Activated CD4-positive, alpha-beta memory T cell treated with anti-CD3 and anti-CD28 coated beads for 36 hours (primary cell): ENCODE results near the gene MTMR4. TPM values are rescaled to one million over a fixed set of nuclear protein-coding genes. Genes with fewer than 3 reads are reported as not detected.

ENCODE experiments used
- CTCF ChIA-PET: fragments of 350-600 bp; sonication (Branson Sonifier 250); formaldehyde crosslinking; loops from one replicate; lab custom pipeline; 2021; ENCODE audit warnings: antibody characterized with exemption, inconsistent platforms; lab: Charles Lee
- POLR2A ChIA-PET: fragments of 350-600 bp; sonication (Branson Sonifier 250); formaldehyde crosslinking; loops from one replicate; lab custom pipeline; 2021; ENCODE audit warnings: antibody characterized with exemption; lab: Charles Lee
- DNase-seq: peaks from one replicate; pipeline ENCODE4 v3.0.0-alpha.2; 2020
- H3K27ac Mint-ChIP-seq: one replicate; pipeline ENCODE4 v1.8.0; 2021; ENCODE audit warnings: mixed read lengths
- H3K27me3 Mint-ChIP-seq: one replicate; pipeline ENCODE4 v1.8.0; 2021; ENCODE audit warnings: mixed read lengths
- H3K36me3 Mint-ChIP-seq: one replicate; pipeline ENCODE4 v1.8.0; 2021; ENCODE audit warnings: mixed read lengths
- H3K4me1 Mint-ChIP-seq: one replicate; pipeline ENCODE4 v1.8.0; 2021; ENCODE audit warnings: low read depth, mixed read lengths
- H3K4me3 Mint-ChIP-seq: one replicate; pipeline ENCODE4 v1.8.0; 2021; ENCODE audit warnings: mild to moderate bottlenecking, mixed read lengths
- H3K9me3 Mint-ChIP-seq: one replicate; pipeline ENCODE4 v1.8.0; 2021; ENCODE audit warnings: mixed read lengths
- intact Hi-C: fragments of 100-400 bp; cut with micrococcal nuclease; formaldehyde crosslinking; loops from one replicate; pipeline ENCODE4 v1.15.1; 2023
- total RNA-seq, 2 experiments: library from RNA; stranded (reverse); gene quantifications; one replicate each; pipeline ENCODE4 v1.2.3, GENCODE V29; 2021

Gene MTMR4
- total RNA-seq, 2 experiments from 2014 or later = 61.6 to 66.5 TPM

DNA sequence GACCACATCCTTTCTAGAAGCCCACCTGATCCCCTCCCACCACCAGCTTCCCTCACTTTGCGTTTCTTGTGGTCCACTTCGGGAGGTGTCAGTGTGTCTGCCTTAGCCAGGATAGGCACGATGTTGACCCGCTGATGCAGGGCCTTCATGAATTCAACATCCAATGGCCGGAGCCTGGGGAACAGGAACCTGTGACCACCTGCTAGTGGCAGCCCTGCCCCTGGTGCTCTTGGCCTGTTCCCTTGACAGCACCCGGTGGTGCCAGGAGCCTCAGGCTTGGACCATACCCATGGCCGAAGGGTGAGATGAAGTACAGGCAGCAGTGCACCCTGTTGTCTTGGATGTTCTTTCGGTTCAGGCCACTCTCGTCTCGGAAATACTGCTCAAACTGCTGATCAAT lies 7.2 kb upstream of the MTMR4 start:
- ChIA-PET POLR2A (no interaction called here), CTCF (no interaction called here)
- H3K27ac Mint-ChIP-seq = no peak overlapping the region
- intact Hi-C loops = no loop called here
- H3K27me3 Mint-ChIP-seq = no peaks in the 10 kb centered on the region
- no peaks in the 10 kb centered on the region for H3K9me3 Mint-ChIP-seq
- peaks cover 8% of the 10 kb centered on the region for H3K4me1 Mint-ChIP-seq
- peaks cover 3% of the 10 kb centered on the region for H3K36me3 Mint-ChIP-seq
- H3K4me3 Mint-ChIP-seq = no peak overlapping the region
- no peak for DNase-seq

DNA sequence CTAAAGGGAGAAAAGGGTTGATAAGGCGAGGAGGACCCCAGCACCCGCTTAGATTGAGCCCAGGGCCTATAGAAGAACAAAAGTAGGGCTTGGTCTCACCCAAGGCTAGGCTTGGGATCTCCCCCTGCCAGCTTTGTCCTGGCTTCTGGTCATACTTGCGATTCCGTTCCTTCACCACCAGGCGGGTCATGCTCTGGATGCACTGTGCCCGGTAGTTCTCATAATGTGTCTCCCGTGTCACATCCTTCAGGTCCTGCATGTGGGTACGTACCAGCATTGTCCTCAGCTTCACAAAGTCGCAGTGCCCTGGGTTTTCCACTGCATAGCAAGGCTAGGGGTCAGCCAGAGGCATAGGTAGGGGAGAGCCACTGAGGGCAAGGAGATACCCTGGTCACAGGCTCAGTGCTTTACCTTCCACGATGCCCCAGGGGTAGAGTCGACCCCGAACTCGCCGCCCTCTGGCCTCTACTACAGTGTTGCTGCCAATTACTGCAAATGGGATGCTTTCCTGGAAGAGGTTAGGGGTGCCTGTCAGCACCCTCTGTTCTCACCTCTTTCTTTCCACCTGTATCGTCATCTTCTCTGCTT lies 6.5 kb upstream of the MTMR4 start:
- peaks cover 3% of the 10 kb centered on the region for H3K36me3 Mint-ChIP-seq
- no peak overlapping the region for H3K4me3 Mint-ChIP-seq
- DNase-seq = peak; percentile 21
- intact Hi-C loops = no loop called here
- H3K9me3 Mint-ChIP-seq = no peaks in the 10 kb centered on the region
- H3K27ac Mint-ChIP-seq = no peak overlapping the region
- ChIA-PET CTCF (interaction anchor here (0.6 to 3.1 kb wide), 3 partner anchors 13 to 484 kb away, joined by 3 to 31 read pairs (median 5); no protein-coding TSS in a partner anchor), POLR2A (no interaction called here)
- no peaks in the 10 kb centered on the region for H3K27me3 Mint-ChIP-seq
- peaks cover 16% of the 10 kb centered on the region for H3K4me1 Mint-ChIP-seq

DNA sequence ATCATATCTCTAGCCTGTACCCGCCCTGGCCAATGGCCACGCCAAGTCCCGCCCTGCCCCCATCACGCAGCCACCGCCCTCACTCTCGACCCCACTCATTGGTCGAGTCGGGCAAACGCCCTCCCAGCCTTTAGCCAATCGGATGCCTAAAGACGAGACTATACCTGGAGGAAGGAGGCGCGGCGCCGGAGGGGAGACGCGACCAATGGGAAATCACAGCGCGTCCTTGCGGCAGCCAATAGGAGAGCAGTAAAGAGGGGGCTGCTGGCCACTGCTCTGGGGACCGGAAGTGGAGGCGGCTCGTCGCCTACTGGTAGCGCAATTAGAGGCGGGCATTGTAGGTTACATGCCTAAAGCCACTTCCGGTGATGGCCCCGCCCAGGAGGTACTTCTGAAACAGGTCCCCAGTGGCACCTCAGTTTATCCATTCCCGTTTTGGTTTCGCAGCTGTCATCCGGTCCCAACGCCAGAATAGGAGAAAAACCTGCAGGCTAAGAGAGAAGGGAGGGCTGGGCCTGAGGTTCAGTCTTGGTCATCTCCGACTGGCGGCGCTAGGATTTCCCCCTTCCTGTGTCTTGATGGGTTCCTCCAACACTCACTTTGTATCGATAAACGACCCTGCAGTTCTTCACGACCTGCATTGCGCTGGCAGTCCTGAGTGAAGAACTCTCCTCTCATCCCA lies 3.6 kb upstream of the MTMR4 start:
- Mint-ChIP-seq H3K4me1 (peaks cover 31% of the 10 kb centered on the region), H3K4me3 (peak overlapping the region; percentile 91), H3K9me3 (no peaks in the 10 kb centered on the region), H3K36me3 (peaks cover 3% of the 10 kb centered on the region), H3K27me3 (no peaks in the 10 kb centered on the region), H3K27ac (peak overlapping the region; percentile 95)
- POLR2A ChIA-PET = interaction anchor here (0.6 to 2.8 kb wide), 7 partner anchors 87 to 589 kb away, joined by 3 to 62 read pairs (median 3); partner anchors contain the start of genes RAD51C and TRIM37
- intact Hi-C loops = loop anchor here (1.0 to 5.0 kb wide), 13 partner anchors 31 to 692 kb away; partner anchors contain the start of genes PRR11, RAD51C, SKA2 and SMG8
- CTCF ChIA-PET = interaction anchor here (1.0 to 3.1 kb wide), 11 partner anchors 12 to 487 kb away, joined by 3 to 31 read pairs (median 3); no protein-coding TSS in a partner anchor
- peak; percentile 100 for DNase-seq

DNA sequence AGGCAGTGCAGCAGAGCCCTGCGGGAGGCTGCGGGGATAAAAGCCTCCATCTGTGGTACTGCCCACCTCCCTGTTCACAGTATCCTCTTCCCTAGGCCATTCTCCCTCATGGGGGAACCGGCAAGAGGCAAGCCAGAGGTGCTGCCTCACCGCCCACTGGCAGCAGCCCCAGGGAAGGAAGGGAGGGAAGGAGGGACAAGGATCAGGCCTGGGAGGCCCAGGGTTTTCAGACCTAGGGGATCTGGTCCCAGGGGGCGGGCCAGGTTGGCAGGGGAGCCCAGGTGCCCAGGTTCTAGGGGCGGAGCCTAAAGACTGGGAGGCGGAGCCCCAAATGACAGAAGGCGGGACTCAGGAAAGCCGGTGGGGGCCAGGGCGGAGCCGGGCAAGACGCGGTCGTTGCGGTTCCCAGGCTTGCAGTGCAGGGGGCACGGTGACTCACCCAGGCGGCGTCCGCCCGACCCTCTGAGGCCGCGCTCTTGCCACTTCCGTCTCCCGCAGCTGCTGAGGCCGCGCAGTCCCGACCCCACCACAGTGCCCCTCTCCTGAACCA lies 3.0 kb upstream of the MTMR4 start:
- no peak for DNase-seq
- intact Hi-C loops = loop anchor here (5.0 kb wide), 1 partner anchor 180 kb away; no protein-coding TSS in a partner anchor

DNA sequence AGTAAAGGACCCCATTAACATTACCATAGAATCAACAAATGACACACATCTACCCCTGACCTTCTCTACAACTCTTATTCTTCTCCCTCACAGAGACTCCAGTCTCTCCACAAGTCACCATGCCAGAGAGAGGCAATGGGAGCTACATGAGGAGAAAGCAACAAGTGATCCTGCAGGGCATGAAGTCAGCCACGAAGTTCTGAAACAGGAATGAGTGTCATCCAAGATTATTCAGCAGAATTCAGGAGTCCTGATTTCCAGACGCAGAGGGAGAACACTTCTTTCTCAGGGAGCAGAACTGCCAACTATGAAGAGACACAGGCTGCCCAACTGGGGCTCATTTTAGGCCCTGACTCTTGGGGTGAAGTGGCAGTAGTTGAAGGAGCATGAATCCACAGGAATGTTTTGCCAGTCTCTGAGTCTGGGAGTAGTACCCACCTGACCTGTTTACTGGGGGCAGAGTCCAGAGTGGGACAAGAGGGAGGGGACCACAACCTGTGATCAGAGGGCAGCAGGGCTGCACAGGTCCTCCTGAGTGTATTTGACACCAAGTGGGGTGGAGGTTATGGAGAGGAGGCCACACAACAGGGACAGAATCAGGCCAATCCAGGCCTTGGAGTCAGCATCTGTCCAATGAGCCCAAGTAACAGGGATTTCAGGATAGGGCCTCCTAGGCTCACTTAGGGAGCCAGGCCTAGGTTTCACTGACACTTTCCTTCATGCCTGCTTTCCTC lies 2.4 kb upstream of the MTMR4 start:
- POLR2A ChIA-PET = interaction anchor here (0.6 to 2.8 kb wide), 4 partner anchors 73 to 176 kb away, joined by 3 to 62 read pairs (median 4); partner anchors contain the start of gene RAD51C
- no peak for DNase-seq
- H3K27me3 Mint-ChIP-seq = no peaks in the 10 kb centered on the region
- H3K36me3 Mint-ChIP-seq = peaks cover 9% of the 10 kb centered on the region
- H3K27ac Mint-ChIP-seq = peak overlapping the region; percentile 95
- peaks cover 35% of the 10 kb centered on the region for H3K4me1 Mint-ChIP-seq
- H3K9me3 Mint-ChIP-seq = no peaks in the 10 kb centered on the region
- peak overlapping the region; percentile 91 for H3K4me3 Mint-ChIP-seq
- intact Hi-C loops = loop anchor here (5.0 kb wide), 1 partner anchor 180 kb away; no protein-coding TSS in a partner anchor
- CTCF ChIA-PET = no interaction called here

More for the DNA sequence above, 3.0 kb upstream of the MTMR4 start:
- Mint-ChIP-seq H3K36me3 (peaks cover 4% of the 10 kb centered on the region), H3K27ac (peak overlapping the region; percentile 95), H3K9me3 (no peaks in the 10 kb centered on the region), H3K27me3 (no peaks in the 10 kb centered on the region), H3K4me1 (peaks cover 35% of the 10 kb centered on the region), H3K4me3 (peak overlapping the region; percentile 91)
- ChIA-PET CTCF (interaction anchor here (1.0 kb wide), 1 partner anchor 12 kb away, joined by 3 read pairs; no protein-coding TSS in a partner anchor), POLR2A (interaction anchor here (0.6 to 2.8 kb wide), 7 partner anchors 72 to 177 kb away, joined by 3 to 62 read pairs (median 3); partner anchors contain the start of gene RAD51C)

DNA sequence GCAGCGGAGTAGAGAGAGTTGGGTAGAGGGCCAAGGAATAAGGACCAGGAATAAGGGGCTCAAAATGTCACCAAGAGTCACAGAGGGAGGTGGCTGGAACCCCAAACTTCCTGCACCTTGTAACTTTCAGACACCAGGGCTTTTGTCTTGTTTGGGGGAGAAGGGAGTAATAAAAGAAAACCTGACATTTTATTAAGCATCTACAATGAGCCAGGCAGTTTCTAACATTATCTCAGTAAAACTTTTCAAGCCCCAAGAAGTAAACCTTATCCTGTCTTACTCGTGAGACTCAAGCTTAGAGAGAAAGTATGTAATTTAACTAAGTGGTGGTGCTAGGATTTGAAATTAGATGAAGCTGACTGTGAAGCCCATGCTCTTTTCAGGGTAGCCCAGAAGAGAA lies 848 bp upstream of the MTMR4 start:
- Mint-ChIP-seq H3K4me3 (peak overlapping the region; percentile 58), H3K4me1 (peaks cover 41% of the 10 kb centered on the region), H3K9me3 (no peaks in the 10 kb centered on the region), H3K36me3 (peaks cover 21% of the 10 kb centered on the region), H3K27me3 (no peaks in the 10 kb centered on the region), H3K27ac (peak overlapping the region; percentile 5)
- ChIA-PET CTCF (interaction anchor here (0.9 to 2.3 kb wide), 4 partner anchors 27 to 490 kb away, joined by 3 to 13 read pairs (median 3); partner anchors contain the start of genes HSF5 and RNF43), POLR2A (interaction anchor here (0.6 to 1.7 kb wide), 8 partner anchors 10 to 189 kb away, joined by 3 to 7 read pairs (median 4); no protein-coding TSS in a partner anchor)
- intact Hi-C loops = loop anchor here (5.0 kb wide), 1 partner anchor 178 kb away; no protein-coding TSS in a partner anchor
- DNase-seq = no peak

DNA sequence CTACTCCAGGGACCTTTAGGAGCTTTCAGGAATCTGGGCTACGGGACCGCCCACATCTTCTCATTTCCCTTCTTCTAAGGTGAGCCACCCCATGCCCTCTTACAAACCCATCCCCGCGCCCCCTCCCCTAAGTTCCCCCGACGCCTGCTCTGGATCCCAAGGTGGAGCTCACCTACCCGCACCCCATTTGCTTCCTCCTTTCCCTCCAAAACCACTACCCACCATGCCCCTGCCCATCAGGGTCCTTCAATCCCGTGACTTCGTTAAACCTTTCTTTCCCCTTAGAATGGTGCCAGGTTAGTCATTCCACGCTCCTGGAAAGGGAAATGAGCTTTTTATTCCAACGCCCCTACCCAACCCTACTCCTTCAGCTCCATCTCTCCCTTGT lies 326 bp upstream of the MTMR4 start:
- Mint-ChIP-seq H3K4me1 (peaks cover 44% of the 10 kb centered on the region), H3K27ac (peak overlapping the region; percentile 5), H3K4me3 (peak overlapping the region; percentile 58), H3K27me3 (no peaks in the 10 kb centered on the region), H3K36me3 (peaks cover 26% of the 10 kb centered on the region), H3K9me3 (no peaks in the 10 kb centered on the region)
- no peak for DNase-seq
- CTCF ChIA-PET = interaction anchor here (1.4 to 2.3 kb wide), 3 partner anchors 27 to 197 kb away, joined by 3 to 13 read pairs (median 3); partner anchors contain the start of genes HSF5 and RNF43
- intact Hi-C loops = loop anchor here (1.0 to 5.0 kb wide), 2 partner anchors 22 to 177 kb away; no protein-coding TSS in a partner anchor
- POLR2A ChIA-PET = interaction anchor here (0.6 to 1.7 kb wide), 9 partner anchors 9 to 187 kb away, joined by 3 to 7 read pairs (median 4); partner anchors contain the start of genes HSF5 and TSPOAP1

DNA sequence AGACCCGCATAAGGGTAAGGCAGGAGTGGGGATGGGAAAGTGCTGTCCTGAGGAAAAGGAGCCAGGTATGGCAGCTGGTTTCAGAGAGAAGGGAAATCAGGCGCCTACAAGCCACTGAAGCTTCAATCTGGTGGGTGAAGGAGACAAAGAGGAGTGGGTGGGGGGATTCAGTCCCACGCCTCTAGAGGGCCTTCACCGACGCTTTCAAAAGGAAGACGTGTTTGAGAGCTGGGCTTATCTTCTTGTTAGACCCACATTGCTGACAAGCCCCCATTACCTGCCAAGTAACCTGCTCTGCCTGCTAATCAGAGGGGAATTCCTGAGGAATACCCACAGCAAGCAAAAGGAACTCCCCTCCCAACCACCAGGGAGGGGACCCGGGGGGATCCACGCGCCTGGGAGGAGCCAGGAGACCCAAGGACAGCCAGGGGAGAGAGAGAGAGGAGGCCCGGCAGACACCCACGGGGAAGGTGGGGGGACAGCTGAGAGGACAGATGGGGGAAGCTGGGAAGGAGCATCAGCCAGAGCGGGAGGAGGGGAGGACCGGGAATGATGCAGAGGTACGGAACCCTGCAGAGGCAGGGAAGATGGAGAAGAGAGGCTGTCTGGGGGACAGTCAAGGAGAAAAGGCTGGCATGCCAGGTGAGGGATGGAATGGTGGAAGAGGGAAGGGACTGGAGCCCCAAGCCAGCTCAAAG lies 1.0 kb downstream of the MTMR4 start:
- Mint-ChIP-seq H3K4me3 (peak overlapping the region; percentile 88), H3K4me1 (peaks cover 43% of the 10 kb centered on the region), H3K9me3 (no peaks in the 10 kb centered on the region), H3K36me3 (peaks cover 32% of the 10 kb centered on the region), H3K27ac (peak overlapping the region; percentile 81), H3K27me3 (no peaks in the 10 kb centered on the region)
- POLR2A ChIA-PET = interaction anchor here (1.0 to 1.6 kb wide), 6 partner anchors 18 to 185 kb away, joined by 3 to 4 read pairs (median 4); partner anchors contain the start of genes HSF5, SUPT4H1 and TSPOAP1
- intact Hi-C loops = no loop called here
- DNase-seq = peak; percentile 42
- CTCF ChIA-PET = interaction anchor here (1.6 to 2.5 kb wide), 2 partner anchors 96 to 196 kb away, joined by 3 to 9 read pairs; partner anchors contain the start of gene RNF43

DNA sequence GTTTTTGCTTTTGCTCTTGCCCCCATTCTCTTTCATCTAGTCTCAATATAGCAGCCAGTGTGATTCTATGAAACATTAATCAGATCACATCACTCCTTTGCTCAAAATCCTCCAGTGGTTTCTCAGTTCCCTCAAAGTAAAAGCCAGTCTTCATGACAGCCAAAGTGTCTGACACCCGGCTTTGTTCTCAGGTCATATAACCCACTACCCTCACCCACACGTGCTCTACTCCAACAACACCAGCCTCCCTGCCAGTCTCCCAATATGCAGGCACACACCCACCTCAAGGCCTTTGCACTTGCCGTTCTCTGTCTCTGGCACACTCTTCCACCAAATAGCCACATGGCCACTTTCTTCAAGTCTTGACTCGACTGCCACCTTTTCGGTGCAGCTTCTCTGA lies 4.4 kb downstream of the MTMR4 start:
- peaks cover 48% of the 10 kb centered on the region for H3K36me3 Mint-ChIP-seq

DNA sequence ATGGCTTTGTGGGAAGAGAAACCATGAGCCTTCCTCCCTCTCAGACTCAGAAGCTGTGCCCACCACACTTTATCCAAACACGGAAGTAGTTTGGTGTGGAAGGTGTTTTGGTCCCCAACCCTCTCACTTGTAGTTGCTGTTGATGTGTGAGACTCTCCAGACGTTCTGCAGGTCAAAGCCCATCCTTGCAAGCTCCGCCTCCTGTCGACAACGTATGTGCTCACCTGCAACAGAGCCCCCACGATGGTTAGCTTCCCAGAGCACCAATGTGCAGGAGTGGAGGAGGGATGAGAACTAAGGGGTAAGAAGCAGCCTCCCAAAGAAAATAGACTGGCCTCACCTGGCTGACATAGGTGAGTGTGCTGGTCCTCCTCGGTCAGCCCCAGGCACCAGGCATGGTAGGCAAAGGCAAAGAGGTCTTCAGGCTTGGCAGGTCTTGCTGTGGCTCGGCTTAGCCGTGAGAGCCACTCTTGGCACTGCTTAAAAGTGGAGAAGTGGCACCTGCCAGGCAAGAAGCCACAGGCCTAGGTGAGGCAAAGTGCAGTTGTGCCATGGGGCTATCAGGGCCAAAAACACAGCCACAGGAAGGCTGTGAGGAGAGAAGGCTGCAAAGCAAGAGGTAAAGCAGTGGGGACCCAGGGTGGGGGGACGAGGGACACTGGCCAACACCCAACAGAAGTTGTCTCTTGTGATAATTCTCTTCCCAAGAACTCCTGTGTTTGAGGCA lies 5.9 kb downstream of the MTMR4 start:
- Mint-ChIP-seq H3K36me3 (peaks cover 63% of the 10 kb centered on the region), H3K4me3 (no peak overlapping the region), H3K27me3 (no peaks in the 10 kb centered on the region), H3K9me3 (no peaks in the 10 kb centered on the region), H3K27ac (no peak overlapping the region), H3K4me1 (peaks cover 16% of the 10 kb centered on the region)
- intact Hi-C loops = no loop called here
- no peak for DNase-seq
- ChIA-PET CTCF (interaction anchor here (1.5 kb wide), 1 partner anchor 191 kb away, joined by 4 read pairs; no protein-coding TSS in a partner anchor), POLR2A (no interaction called here)

More for the DNA sequence above, 4.4 kb downstream of the MTMR4 start:
- Mint-ChIP-seq H3K9me3 (no peaks in the 10 kb centered on the region), H3K4me1 (peaks cover 21% of the 10 kb centered on the region), H3K27me3 (no peaks in the 10 kb centered on the region), H3K4me3 (no peak overlapping the region), H3K27ac (no peak overlapping the region)
- no peak for DNase-seq
- ChIA-PET POLR2A (no interaction called here), CTCF (interaction anchor here (0.8 kb wide), 1 partner anchor 9 kb away, joined by 3 read pairs; no protein-coding TSS in a partner anchor)
- intact Hi-C loops = no loop called here
